ENCODE data around the gene JTB. TPM values are rescaled to one million over a fixed set of nuclear protein-coding genes. Genes with fewer than 3 reads are reported as not detected.

The JTB gene
- total RNA-seq, 1 experiment from 2014 or later = 142 TPM

DNA sequence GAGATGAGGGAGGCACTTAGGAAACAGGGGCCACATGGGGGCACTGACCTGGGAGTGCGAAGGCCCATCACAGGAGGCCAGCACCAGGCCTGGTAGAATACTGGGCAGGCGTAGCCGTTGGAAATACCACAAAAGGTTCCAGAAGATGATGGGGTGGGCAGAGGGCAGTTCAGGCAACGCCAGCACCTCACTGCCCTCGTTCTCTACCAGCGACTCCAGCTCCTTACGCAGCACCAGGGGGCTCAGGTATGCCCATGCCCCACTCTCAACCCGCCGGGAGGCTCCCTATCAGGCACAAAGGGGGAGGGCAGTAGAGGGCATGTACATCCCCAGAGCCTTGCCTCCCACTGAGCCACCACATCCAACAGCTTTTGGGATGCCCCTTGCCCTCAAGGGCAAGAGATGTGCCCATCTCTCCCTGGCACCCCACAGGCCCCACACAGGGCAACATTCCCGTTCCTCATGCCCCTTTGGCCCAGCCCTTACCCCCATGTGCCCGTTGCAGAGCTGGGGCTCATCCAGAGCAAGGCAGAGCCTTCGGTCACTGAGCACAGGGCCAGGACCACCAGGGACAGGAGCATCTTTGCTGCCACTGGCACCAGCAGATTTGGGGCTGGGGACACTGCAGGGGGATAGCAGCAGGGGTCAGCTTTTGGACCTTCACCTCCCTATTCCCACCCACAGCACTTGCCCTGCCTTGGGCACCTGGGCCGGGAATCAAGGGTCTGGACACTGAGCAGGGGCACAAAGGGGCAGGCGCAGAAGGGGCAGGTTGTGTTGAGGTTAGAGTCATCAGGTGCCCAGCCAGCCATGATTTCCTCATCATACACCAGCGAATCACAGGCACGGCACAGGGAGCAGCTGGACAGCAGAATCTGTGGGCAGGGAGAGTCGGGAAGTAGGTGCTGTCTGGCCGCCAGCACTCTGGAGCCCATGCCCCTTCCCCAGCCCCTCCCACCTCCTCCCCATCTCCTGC is 45.0 kb downstream of the JTB start:
- Histone ChIP-seq H3K27me3 (replicated peaks; ENCODE audit: insufficient read depth, low read depth, low read length, poor library complexity) (no peaks in the 10 kb centered on the region), H3K27ac (ENCODE audit: low read depth, low read length, poor library complexity, severe bottlenecking) (no peak overlapping the region), H3K9me3 (ENCODE audit: low read depth, low read length, poor library complexity, severe bottlenecking) (no peaks in the 10 kb centered on the region), H3K36me3 (ENCODE audit: insufficient read depth, low read length, poor library complexity, severe bottlenecking) (peaks cover 16% of the 10 kb centered on the region), H3K4me3 (ENCODE audit: low read depth, low read length, poor library complexity, severe bottlenecking) (no peak overlapping the region), H3K4me1 (ENCODE audit: insufficient read depth, low read length, poor library complexity, severe bottlenecking) (peaks cover 15% of the 10 kb centered on the region)
- TF ChIP-seq, protein P1, sequence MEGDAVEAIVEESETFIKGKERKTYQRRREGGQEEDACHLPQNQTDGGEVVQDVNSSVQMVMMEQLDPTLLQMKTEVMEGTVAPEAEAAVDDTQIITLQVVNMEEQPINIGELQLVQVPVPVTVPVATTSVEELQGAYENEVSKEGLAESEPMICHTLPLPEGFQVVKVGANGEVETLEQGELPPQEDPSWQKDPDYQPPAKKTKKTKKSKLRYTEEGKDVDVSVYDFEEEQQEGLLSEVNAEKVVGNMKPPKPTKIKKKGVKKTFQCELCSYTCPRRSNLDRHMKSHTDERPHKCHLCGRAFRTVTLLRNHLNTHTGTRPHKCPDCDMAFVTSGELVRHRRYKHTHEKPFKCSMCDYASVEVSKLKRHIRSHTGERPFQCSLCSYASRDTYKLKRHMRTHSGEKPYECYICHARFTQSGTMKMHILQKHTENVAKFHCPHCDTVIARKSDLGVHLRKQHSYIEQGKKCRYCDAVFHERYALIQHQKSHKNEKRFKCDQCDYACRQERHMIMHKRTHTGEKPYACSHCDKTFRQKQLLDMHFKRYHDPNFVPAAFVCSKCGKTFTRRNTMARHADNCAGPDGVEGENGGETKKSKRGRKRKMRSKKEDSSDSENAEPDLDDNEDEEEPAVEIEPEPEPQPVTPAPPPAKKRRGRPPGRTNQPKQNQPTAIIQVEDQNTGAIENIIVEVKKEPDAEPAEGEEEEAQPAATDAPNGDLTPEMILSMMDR (conservative IDR thresholded peaks at IDR 0.05; ENCODE audit: low read depth, low read length) = no peak
- no peak for TF ChIP-seq EZH2 (IDR thresholded peaks at IDR 0.05; ENCODE audit: borderline replicate concordance, low read depth, low read length, poor library complexity, severe bottlenecking)
- intact Hi-C loops (cut with micrococcal nuclease; ENCODE audit: unreplicated experiment) = no loop called here
- DNase-seq (ENCODE audit: low spot score) = no peak
- BruUV-seq (replicated peaks) = no TSS peak
- ChIA-PET CTCF (no interaction called here), POLR2A (ENCODE audit: low non-redundant PET) (no interaction called here)

DNA sequence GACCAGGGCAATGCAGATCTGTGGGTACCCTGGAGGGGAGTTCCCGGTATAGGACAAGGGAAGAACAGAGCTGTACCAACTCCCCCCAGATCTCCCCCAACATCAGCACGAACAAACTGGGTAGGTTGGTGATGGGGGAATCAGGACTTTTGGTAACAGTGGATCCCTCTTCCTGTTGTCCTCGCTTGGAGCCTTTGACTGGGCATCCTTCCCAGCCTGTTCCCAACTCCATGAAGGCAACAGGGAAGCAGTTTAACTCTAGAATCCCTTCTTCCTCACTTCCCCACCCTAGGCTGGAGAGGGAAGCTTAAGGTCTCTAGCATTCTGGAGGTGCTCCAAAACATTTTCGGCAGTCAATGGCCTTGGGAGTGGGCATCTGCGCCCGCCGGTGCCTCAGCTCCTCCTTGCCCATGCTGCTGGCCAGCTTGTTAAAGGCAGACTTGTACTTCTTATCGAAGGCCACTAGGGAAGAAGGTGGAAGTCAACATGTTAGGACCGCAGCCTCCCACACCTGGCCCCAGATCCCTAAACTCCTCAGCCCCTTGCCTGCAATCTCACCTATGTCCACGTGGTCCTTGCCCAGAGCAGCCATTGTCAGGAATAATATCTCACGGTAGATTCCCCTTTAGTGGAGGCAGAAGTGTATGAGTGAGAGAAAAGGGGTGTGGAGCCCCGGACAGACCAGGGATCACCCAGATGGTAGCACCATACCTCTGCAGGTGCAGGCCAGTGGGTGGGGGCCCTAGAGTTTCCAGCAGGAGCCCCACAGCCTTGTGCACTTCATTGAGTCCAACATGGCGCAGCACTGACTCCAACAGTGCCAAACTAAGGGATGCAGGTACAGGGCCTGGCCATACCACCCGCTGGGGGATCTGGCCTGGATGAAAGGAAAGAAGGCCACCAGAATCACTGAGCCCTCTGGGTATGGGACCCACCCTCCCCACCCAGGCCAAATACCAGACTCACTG is 47.2 kb downstream of the JTB start:
- intact Hi-C loops (cut with micrococcal nuclease; ENCODE audit: unreplicated experiment) = no loop called here
- POLR2A ChIA-PET (ENCODE audit: low non-redundant PET) = no interaction called here

DNA sequence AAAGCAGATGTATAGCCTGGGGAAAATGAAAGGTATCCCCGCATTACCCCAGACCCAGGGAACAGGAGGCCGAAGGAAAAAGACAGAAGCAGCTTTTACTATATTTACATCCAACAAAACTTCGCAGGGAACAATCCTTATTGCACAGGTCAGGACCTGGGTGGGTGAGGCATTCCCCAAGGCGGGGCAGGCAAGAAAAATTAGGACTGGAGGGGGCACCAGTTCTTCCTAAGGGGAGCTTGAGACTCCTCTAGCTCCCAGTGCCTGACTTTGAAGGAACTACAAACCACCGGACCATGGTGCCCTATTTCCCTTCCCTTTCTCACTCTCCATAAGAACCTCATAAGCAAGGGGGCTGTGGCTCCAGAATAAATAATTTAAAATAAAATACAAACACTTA is 48.0 kb downstream of the JTB start:
- Histone ChIP-seq H3K27me3 (replicated peaks; ENCODE audit: insufficient read depth, low read depth, low read length, poor library complexity) (no peaks in the 10 kb centered on the region), H3K36me3 (ENCODE audit: insufficient read depth, low read length, poor library complexity, severe bottlenecking) (peaks cover 7% of the 10 kb centered on the region), H3K27ac (ENCODE audit: low read depth, low read length, poor library complexity, severe bottlenecking) (peak overlapping the region; percentile 54), H3K4me1 (ENCODE audit: insufficient read depth, low read length, poor library complexity, severe bottlenecking) (peaks cover 15% of the 10 kb centered on the region), H3K9me3 (ENCODE audit: low read depth, low read length, poor library complexity, severe bottlenecking) (no peaks in the 10 kb centered on the region), H3K4me3 (ENCODE audit: low read depth, low read length, poor library complexity, severe bottlenecking) (no peak overlapping the region)
- intact Hi-C loops (cut with micrococcal nuclease; ENCODE audit: unreplicated experiment) = no loop called here
- no peak for DNase-seq (ENCODE audit: low spot score)
- ChIA-PET POLR2A (ENCODE audit: low non-redundant PET) (no interaction called here), CTCF (interaction anchor here (2.2 kb wide), 1 partner anchor 17 kb away, joined by 14 read pairs; the partner anchor contains the start of gene DENND4B)
- TF ChIP-seq EZH2 (IDR thresholded peaks at IDR 0.05; ENCODE audit: borderline replicate concordance, low read depth, low read length, poor library complexity, severe bottlenecking) = no peak
- TF ChIP-seq, protein P1 (conservative IDR thresholded peaks at IDR 0.05; ENCODE audit: low read depth, low read length) = no peak
- no TSS peak for BruUV-seq (replicated peaks)

More for the DNA sequence above, 47.2 kb downstream of the JTB start:
- no TSS peak for BruUV-seq (replicated peaks)
- no peak for DNase-seq (ENCODE audit: low spot score)
- Histone ChIP-seq H3K4me1 (ENCODE audit: insufficient read depth, low read length, poor library complexity, severe bottlenecking) (peaks cover 15% of the 10 kb centered on the region), H3K36me3 (ENCODE audit: insufficient read depth, low read length, poor library complexity, severe bottlenecking) (peaks cover 7% of the 10 kb centered on the region), H3K9me3 (ENCODE audit: low read depth, low read length, poor library complexity, severe bottlenecking) (no peaks in the 10 kb centered on the region), H3K27me3 (replicated peaks; ENCODE audit: insufficient read depth, low read depth, low read length, poor library complexity) (no peaks in the 10 kb centered on the region), H3K4me3 (ENCODE audit: low read depth, low read length, poor library complexity, severe bottlenecking) (no peak overlapping the region), H3K27ac (ENCODE audit: low read depth, low read length, poor library complexity, severe bottlenecking) (no peak overlapping the region)
- CTCF ChIA-PET = interaction anchor here (2.2 kb wide), 1 partner anchor 16 kb away, joined by 14 read pairs; the partner anchor contains the start of gene DENND4B
- no peak for TF ChIP-seq EZH2 (IDR thresholded peaks at IDR 0.05; ENCODE audit: borderline replicate concordance, low read depth, low read length, poor library complexity, severe bottlenecking)
- TF ChIP-seq, protein P1 (conservative IDR thresholded peaks at IDR 0.05; ENCODE audit: low read depth, low read length) = no peak

All from A673 (cell line).